K562 (cell line): ENCODE data around the gene SEC14L5. TPM values are rescaled to one million over a fixed set of nuclear protein-coding genes. Genes with fewer than 3 reads are reported as not detected.

Experiments
- HBP1 ChIP-seq: fragments of 450-650 bp; formaldehyde crosslinking; IDR thresholded peaks from 2 replicates; pipeline ENCODE4 v1.4.0; 2022; ENCODE audit warnings: missing genetic modification characterization
- KLF13 ChIP-seq: fragments of 450-650 bp; IDR thresholded peaks from 2 replicates; pipeline ENCODE4 v1.6.1; 2016; ENCODE audit warnings: missing genetic modification characterization, low read depth, mild to moderate bottlenecking, missing compliant biosample characterization, moderate library complexity, borderline replicate concordance
- NR2C2 ChIP-seq, 2 experiments: fragments of 200-800 bp in 1 of 2; sonication (Bioruptor generic) in 1 of 2; sonication (generic) in 1 of 2; formaldehyde crosslinking in 1 of 2; IDR thresholded peaks; 2 replicates each; pipeline versions ENCODE4 v1.6.1 to v1.8.0; 2016 to 2022; ENCODE audit warnings: mild to moderate bottlenecking in 1 of 2, missing compliant biosample characterization in 1 of 2, missing genetic modification characterization in 1 of 2, missing genetic modification reagents in 1 of 2
- POLR3A ChIP-seq: IDR thresholded peaks from 2 replicates; pipeline ENCODE4 v1.6.1; 2011; ENCODE audit warnings: borderline replicate concordance, mild to moderate bottlenecking, moderate library complexity; ENCODE audit not compliant: insufficient read length, insufficient read depth; ENCODE audit errors: extremely low read depth
- SIX5 ChIP-seq, 2 experiments: IDR thresholded peaks; 2 replicates each; pipeline ENCODE4 v1.6.1; 2011; ENCODE audit warnings: low read length in 2 of 2, borderline replicate concordance in 1 of 2, low read depth in 1 of 2, mild to moderate bottlenecking in 1 of 2, moderate library complexity in 1 of 2; ENCODE audit not compliant: insufficient read depth in 1 of 2
- ZMIZ1 ChIP-seq, 2 experiments: fragments of 150-350 bp in 1 of 2; IDR thresholded peaks; 2 replicates each; pipeline ENCODE4 v1.6.1; 2012 to 2016; ENCODE audit warnings: low read depth in 2 of 2, low read length in 2 of 2, mild to moderate bottlenecking in 1 of 2, moderate library complexity in 1 of 2
- ZNF318 ChIP-seq, 2 experiments: fragments of 450-650 bp; IDR thresholded peaks; 2 replicates each; pipeline ENCODE4 v1.6.1; 2016; ENCODE audit warnings: mild to moderate bottlenecking in 2 of 2, borderline replicate concordance in 1 of 2, low read depth in 1 of 2, moderate library complexity in 1 of 2
- polyA plus RNA-seq, 8 experiments: library from polyadenylated mRNA; depleted of rRNA in 4 of 8; stranded (reverse) in 5 of 8; unstranded in 3 of 8; fragments of >200 nt; fragmentation: Nextera tagmentation in 2 of 8; fragmentation: Illumina TruSeq in 1 of 8; extraction: Ambion mirVana in 2 of 8; extraction: Trizol in 1 of 8; gene quantifications; 2 replicates each; pipeline versions ENCODE4 v1.2.1 to v1.2.3, GENCODE V29; 2011 to 2014; ENCODE audit warnings: inconsistent platforms in 1 of 8, missing spikeins in 1 of 8
- total RNA-seq, 7 experiments: library from RNA; depleted of rRNA in 6 of 7; stranded (reverse); fragments of >200 nt in 6 of 7; fragmentation: Illumina TruSeq in 2 of 7; extraction: Trizol in 2 of 7; gene quantifications; 2 replicates each; pipeline versions ENCODE4 v1.2.1 to v1.2.3, GENCODE V29; 2011 to 2021; ENCODE audit warnings: low replicate concordance in 1 of 7

The SEC14L5 gene
- total and polyA plus RNA-seq, 9 of the 15 experiments (the other 6 are each of a cell fraction or from before 2014, with no cell fraction given), result 0.11 TPM; not detected in 8

GRCh38 chr16:5033256-5034166 lies 75.4 kb downstream of the SEC14L5 start, which contains the start of gene NAGPA (continued):
- TF ChIP-seq NR2C2 (CRISPR knock-in tag; IDR thresholded peaks at IDR 0.05) (no peak; the same call in none of the 2 replicates), NR2C2 (tag; IDR thresholded peaks at IDR 0.05) (peak; percentile 83), ZNF318 (IDR thresholded peaks at IDR 0.05; ENCODE audit: borderline replicate concordance in 1 of 2, low read depth in 1 of 2) (no peak), KLF13 (no peak), SIX5 (IDR thresholded peaks at IDR 0.05; ENCODE audit: borderline replicate concordance in 1 of 2, insufficient read depth in 1 of 2, low read depth in 1 of 2, low read length in 2 of 2) (peak in 1 of 2 experiments; percentile 37; a peak in 1 of 4 replicates), POLR3A (no peak), HBP1 (CRISPR knock-in tag) (no peak), ZMIZ1 (IDR thresholded peaks at IDR 0.05; ENCODE audit: low read depth in 2 of 2, low read length in 2 of 2) (no peak)
